GM19372 (cell line): ENCODE data around the gene ITM2C.

ENCODE experiments used
- ATAC-seq: cut with Tn5 transposase; IDR thresholded peaks from one replicate; pipeline ENCODE4 v1.9.1; 2021; ENCODE audit warnings: mild to moderate bottlenecking, low read depth, moderate library complexity; ENCODE audit not compliant: unreplicated experiment

The ITM2C gene

DNA sequence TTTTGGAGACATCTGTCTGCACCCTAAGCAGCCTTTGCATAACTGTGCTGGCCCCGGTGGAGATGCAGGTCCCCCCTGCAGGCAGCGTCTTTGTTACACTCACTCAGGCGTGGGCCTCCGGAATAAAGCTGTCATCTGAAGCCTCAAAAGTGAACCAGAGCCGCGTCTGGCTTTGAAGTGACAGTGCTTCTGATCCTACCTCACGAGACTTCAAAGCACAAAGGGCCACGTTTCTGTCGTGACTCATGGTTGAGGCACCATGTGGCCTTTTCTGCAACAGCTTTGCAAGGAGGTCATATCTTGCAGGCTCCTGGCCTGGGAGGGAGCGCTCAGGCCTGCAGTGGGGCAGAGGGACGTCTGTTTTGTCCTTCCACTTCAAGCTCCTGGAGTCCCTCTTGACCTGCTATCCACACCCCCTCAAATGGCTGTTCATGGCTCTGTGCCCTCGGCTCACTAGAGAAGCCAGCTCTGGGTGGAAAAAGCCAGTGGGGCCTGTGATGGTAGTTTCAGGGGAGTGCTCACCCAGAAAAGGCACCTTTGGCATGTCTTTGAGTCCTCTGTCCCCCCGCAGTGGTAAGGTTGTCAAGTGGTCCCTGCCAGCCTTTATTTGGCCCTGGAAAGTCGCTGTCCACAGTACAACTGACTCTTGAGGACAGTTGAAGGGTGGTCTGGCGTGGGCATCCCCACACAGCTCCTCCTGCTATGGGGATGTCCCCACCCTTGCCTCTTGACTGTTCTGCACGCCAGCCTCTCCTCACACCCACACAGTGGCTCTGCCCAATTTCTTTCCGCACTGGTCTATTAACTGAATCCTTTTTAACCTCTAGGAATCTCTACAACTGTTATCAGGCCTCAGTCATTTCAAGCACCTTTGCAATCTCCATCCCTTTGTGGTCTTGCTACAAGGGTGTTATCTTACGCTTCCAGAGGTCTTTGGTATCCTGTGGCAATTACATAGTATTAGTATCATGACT is 41.0 kb downstream of the ITM2C start:
- ATAC-seq, result no peak

DNA sequence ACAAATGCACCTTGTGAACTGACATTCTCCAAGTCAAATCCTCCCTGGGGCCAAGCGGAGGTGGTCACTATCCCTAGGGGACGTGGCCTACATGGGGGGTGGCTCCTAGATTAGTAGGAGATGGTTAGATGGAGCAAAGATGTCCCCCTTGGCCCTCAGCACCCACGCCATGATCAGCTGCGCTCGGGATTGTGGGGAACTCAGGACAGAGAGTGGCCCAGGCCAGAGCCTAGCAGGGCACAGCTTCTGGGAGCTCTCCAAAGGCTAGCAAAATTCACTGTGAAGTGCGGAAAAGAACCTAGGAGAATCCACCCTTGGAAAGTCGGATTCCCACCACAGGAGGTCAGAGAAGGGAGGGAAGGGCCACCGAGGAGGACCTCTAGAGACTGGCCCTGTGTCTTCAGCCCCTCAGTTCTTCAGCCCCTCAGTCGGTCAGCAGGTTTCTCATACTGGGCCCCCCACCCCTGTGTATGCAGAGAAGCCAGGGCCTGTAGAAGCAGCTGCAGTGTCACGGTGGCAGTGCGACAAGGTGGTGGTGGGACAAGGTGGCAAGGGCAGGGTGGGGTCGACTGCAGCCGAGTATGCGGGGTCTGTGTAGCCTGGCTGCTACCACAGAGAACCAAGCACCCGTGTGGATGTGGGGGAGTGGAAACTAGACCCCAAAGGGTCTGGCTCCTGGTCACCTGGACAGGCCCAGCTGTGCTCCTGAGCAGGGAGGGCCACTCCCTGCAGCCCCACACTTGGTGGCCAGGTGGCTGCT is 41.9 kb downstream of the ITM2C start:
- ATAC-seq, result no peak

DNA sequence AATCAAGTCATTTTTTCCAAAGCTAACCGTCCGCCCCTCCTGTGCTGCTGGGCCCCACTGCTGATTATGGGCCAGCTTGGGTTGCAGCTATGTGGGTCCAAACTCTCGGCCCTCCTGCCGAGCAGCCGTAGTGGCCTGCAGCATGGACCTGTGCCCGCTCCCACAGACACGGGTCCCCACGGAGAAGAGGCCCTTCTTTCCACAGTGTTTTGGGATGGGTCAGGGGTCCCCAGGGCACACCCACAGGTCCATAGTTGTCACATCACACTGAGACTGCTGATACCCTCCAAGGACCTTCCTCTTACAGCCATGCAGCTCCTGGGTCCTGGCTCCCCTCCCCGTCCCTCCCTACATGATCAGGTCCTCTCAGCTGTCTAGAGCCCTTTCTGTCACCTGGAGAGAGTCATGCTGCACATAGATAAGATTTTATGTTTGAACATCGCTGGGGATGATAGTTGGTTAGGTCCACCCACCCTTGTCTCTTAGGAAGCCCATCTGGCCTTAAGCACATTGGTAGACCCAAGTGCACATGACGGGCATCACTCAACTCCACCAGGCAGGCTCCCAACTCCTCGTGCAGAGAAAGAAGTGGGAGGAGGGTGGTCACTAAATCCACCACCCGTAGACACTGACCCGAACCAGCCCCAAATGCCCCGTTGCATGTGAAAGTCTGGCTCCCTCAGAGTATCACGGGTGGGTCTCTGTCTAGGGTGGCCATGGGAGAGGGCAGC is 42.8 kb downstream of the ITM2C start:
- ATAC-seq, result no peak

DNA sequence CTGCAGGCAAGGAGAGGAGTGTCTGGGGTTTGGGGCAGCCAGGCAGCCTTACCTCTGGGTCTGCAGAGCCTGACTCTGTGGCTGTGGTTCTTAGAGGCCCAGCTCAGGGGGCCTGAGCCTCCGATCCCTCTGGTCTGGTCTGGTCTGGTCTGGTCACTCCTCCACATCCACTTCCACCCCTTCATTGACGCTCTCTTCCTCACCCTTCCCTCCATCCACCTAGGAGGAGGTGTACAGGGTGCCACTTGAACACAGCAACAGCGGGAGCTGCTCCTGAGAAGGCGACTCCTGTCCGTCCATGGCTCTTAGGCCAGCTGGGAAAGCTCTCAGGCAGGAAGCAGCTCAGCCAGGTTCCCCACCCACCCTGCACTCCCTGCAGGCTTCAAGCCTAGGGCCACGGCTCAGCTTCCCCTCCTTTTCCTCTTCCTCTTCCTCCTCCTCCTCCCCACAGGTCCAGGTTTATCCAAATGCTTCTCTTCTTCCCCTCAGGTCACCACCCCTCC is 43.4 kb downstream of the ITM2C start:
- ATAC-seq, result no peak

DNA sequence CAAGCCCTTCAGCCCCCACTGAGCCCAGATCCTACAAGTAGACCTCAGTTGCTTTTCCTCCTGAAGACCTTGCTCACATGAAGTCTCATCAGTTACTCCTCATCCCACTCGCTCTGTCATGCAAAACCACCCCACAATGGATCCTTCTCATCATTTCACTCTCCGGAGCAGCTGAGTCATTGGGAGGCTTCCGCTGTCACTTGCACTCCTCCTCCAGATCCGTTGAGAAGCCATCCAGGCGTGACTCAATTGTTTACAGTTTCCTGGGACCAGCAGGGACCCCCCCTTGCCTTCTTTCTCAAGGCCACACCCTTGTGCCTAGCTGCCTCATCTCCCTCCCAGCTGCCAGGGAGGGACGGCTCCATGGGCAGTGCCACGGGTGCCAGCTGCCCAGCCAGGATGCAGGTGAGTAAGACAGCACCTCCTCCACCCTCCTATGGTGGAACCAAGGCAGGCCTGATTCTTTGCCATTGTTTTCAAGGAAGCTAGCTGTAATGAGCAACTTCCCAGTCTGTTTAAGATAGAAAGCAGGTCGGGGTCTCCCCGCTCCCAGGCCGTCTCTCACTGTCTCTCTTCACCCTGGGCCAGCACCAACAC is 44.0 kb downstream of the ITM2C start:
- no peak for ATAC-seq

DNA sequence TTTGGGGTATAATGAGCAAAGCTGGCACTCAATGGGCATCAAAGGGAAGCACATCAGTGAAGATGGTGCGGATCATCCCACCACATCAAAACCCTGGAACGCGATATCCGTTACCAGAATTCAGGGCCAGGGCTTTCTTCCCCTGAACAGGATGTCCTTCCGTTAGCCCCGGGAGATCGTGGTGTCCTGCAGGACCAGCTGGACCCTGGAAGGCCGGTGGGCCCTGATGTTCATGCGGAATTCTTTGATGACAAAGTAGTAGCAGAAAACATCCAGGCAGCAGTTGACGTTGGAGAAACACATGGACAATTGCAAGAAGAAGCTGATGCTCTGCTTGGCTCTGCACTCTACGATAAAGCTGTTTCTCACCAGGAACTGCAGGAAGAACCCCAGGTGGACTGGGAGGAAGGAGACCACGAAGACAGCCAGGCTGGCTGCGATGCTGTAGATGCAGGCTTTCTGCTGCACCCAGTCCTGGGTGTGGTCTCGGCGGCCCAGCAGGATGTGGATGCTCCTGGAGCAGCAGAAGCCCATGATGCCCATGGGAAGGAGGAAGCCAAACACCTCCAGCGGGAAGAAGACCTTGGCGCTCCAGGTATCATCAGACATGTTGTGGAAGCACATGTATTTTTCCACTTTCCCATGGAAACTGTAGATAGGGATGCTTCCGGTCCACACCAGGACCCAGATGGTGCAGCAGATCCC is 45.3 kb downstream of the ITM2C start:
- no peak for ATAC-seq

DNA sequence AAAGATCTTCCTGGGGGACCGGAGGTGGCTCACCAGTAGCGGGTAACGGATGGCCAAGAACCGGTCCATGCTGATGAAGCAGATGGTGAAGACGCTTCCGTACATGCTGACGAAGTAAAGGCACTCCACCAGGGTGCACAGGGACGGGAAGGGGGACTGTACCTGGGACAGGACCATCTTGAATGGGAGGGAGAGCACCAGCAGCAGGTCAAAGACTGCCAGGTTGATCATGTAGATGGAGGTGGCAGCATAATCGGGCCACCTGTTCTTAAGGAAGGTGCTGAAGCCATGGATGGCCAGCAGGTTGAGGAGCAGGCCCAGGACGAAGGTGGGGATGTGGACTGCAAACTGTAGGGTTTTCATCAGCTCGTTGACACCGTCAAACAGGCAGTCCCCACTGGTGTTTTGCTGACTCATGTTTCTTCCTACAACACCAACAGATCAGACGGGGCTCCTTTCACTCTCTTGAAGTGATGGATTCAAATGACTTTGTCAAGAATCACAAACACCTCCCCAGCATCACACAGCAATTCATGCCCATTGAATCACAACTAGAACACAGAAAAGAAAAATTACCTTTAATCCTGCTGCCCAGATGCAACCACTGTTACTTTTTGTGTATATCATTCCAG is 45.9 kb downstream of the ITM2C start:
- ATAC-seq, result no peak

DNA sequence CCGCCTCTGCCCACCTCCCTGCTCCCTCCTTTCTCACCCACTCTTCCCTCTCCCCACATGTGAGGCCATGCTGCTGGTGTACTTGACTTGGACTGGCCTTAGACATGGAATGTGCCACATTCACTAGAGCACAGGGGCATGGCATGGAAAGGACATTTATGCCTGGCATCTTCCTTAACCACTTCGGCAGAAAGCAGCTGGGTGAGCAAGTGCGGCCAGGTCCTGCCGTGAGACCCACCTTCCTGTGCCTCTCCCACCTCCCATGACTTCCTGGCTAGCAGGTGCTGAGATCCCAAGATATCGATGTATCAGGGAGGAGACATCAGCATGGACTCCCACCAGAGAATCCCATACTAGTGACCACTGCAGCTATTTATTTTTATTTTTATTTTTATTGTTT is 47.3 kb downstream of the ITM2C start:
- ATAC-seq, result no peak

DNA sequence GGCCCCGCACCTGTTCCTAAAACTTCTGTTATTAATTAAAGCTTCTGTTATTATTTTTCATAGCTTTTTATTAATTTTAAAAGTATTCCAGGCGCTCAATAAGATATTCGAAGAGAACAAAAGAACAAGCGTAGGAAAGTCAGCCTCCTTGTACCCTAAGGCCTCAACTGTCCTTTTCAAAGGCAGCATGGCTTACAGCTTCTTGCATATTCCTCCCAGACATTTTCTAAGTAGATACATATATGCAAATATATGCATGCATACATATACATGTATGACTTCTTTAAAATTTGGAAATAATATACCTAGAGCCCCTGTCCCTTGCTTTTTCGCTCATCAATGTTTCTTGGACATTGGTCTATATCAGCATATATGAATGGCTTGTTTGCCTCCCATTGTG is 48.0 kb downstream of the ITM2C start:
- ATAC-seq, result no peak

DNA sequence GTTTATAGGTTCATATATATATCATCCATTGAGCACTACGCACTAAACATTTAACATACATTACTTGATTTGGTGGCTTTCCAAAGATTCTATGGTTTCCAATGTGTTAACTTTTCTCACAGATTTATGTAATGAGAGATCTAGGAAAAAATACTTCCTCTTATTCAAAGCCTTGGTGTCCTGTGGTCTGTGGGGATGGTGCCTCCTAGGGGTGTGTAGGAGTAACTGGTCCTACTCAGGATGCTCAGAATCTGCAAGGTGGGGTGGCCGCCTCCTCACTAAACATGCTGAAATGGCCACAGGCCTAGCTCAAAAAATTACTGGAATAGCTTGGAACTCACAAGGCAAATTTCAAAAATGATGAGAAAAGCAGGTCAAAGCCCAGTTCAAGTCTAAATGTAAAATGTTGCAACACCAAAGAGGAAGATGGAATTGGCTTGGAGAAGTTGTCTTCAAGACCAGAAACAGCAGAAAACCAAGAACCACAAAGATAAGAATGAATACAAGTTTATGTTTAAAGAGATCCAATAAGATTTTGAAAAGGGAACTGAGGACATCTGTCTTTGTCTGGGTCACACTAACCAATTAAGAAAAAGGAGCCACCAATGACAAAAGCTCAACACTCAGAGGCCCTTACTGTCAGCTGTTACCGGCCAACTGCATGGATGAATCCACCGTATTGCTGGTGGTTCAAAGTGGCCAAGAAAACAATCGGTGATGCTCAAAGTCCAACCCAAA is 48.8 kb downstream of the ITM2C start:
- no peak for ATAC-seq

DNA sequence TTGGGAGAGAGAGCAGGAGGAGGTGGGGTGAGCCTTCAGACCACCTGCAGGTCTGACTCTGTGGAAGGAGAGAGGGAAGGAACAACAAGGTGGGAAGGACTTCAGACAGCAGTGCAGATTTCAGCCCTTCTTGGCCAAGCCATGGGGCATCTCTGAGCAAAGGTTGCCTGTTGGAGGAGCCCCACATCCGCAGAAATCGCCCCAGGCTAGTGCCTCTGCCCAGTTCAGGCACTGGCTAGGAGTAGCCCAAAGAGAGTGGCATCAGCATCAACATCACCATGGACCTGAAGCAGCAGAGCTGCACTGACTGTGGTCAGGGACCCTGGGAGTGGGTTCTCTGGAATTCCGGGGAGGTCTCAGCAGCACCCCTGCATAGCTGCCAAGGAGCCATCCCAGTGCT is 50.1 kb downstream of the ITM2C start:
- ATAC-seq, result no peak

DNA sequence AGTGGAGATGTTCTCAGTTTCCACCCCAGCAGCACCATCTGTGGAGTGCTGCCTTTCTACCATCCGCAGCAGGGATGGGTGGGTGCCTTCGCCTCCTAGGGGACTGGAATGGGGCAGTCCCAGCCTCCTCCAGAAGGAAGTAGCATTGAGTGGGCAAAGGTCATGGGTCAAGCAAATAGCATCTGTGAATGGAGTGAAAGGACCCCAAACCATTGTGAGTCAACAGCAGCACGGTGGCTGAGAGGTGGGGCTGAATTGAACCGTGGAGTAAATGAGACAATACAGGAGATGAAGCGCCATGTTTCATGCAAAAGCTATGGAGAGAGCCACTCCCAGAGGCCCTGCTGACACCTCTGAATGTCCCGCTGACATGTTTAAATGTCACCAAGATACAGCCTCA is 50.6 kb downstream of the ITM2C start:
- no peak for ATAC-seq

DNA sequence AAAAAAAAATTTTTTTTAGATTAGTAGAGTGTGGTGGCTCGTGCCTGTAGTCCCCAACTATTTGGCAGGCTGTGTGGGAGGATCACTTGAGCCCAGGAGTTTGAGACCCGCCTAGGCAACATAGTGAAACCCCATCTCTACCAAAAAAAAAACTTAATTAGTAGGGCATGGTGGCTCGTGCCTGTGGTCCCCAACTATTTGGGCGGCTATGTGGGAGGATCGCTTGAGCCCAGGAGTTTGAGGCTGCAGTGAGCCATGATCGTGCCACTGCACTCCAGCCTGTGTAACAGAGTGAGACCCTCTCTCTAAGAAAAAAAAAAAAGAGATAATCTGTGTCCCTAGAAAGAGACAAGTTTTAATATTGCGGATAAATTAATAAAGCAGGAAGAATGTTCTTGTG is 51.5 kb downstream of the ITM2C start:
- no peak for ATAC-seq

DNA sequence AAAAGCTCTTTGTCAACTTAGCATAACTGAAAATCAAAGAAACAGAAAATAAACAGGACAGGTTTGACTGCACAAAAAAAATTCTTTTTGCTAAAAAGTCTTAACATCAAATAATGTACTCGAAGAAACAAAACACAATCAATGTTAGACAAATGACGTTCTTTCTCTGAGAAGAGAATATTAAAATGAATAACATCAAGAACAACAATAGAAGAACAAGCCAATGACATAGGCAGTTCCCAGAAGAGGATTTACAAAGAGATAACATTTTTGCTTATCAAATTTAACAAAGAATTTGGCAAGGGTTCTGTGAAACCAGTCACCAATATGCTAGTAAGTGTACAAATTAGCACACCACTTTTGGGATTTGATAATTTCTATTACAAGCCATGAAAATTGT is 54.5 kb downstream of the ITM2C start:
- ATAC-seq, result no peak

DNA sequence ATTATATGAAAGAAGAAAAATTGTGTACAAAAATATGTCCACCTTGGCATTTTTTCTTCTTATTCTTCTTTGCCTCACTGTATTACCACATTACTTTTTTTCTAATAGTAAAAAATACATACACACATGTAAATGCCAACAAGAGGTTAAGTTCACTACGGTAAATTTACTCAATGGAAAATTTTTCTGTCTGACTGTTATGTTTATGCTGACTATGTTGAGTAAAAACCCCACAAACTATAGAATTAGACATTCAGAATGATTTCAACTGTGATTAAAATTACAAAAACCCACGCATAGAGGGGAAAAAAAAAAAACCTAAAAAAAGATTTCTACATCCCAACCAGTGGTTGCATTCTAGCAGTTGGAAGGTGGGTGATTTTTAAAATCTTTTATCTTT is 54.9 kb downstream of the ITM2C start:
- ATAC-seq, result no peak

DNA sequence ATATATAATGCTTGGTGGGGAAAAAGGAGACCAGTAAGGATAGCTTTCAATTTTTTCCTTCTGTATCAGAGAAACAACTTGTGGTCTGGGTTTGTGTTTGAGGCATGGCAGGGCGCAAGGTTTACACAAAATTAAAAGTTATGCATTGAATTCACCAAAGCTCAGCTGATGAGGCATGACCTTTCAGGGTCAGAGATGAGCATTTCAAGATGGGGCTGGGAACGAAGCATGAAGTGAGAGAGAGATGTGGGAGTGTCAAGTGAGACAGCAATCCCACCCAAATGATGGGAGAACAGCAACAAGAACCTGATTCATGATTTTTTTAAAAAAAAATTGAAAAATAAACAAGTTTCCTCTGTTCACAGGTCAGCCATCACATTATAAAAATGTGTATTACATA is 55.4 kb downstream of the ITM2C start:
- no peak for ATAC-seq

DNA sequence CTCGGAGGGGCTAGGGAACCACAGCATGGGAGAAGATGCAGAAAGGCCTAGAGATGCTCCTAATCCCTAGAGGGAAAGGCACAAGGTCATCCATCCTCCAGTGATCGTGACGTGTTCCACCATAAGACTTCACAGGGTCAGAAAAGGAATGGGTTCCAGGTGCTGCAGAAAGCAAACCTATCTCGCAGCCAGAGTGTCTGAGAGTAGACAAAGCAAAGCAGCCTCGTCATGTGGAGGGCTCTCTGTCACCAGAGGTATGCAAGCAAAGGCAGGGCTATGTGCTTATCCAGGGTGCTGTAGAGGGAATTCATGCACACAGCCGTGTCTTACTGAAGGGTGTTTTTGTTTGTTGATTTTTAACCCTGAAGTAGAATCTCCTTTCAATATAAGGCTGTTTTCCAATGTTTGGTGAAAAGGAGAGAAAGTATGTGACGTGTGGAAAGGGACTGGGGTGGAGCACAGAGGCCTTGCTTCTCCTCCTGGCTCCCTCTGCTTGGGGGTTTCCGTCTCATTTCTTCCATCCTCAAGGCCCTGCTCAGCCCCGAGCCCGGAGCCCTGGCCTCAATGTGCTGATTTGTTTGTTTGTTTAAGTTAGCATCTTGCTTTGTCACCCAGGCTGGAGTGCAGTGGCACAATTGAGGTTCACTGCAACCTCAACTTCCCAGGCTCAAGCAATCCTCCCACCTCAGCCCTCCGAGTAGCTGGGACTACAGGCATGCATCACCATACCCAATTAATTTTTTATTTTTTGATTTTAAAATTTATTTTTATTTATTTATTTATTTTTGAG is 57.3 kb downstream of the ITM2C start:
- ATAC-seq, result no peak
